Measurements from ENCODE around the gene GULP1. TPM values are rescaled to one million over a fixed set of nuclear protein-coding genes. Genes with fewer than 3 reads are reported as not detected.
A peak's percentile ranks its signal among the peaks of the same experiment; 100 is the strongest.

The GULP1 gene
- total RNA-seq, 1 experiment from 2014 or later, result 140 TPM

DNA sequence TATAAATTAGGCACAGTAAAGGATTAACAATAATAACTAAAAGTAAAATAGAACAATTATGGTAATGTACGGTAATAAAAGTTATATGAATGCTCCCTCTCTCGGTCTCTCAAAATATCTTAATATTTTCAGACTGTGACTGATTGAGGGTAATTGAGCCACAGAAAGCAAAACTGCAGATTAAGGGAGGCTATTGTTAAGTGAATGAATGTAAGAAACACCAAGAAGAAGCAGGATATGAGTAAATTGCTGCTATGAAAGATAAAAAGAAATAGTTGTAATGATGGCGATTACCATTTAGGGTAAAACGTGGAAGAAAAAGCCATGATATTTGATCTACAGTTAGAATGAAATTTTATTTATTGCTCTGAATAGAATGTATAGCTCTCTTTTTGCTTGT is 24.1 kb downstream of the GULP1 start:
- peaks cover 57 to 59% of the 10 kb centered on the region in 2 experiments for H3K4me1 Mint-ChIP-seq
- Histone ChIP-seq H3K27me3 (ENCODE audit: insufficient read depth, low read length) (no peaks in the 10 kb centered on the region), H3K14ac (ENCODE audit: insufficient read depth, low read length) (no peak overlapping the region), H2BK15ac (ENCODE audit: low read depth, low read length) (no peak overlapping the region), H3K9me3 (ENCODE audit: control insufficient read depth, low read depth, low read length) (no peaks in the 10 kb centered on the region), H2BK5ac (ENCODE audit: insufficient read length, low read length) (no peak overlapping the region), H3K27ac (ENCODE audit: insufficient read length, low read depth, low read length) (no peak overlapping the region), H3K79me2 (ENCODE audit: insufficient read depth, low read length) (peaks cover 44% of the 10 kb centered on the region; the same call in 1 of the 2 replicates), H3K79me1 (ENCODE audit: insufficient read depth, low read depth, low read length, poor library complexity, severe bottlenecking) (peaks cover 6% of the 10 kb centered on the region), H3K4me1 (ENCODE audit: insufficient read depth, low read length) (peaks cover 7% of the 10 kb centered on the region; the same call in 1 of the 2 replicates), H2BK12ac (ENCODE audit: insufficient read length, low read depth, low read length) (no peak overlapping the region), H4K5ac (ENCODE audit: insufficient read length, low read depth, low read length) (no peak overlapping the region), H4K91ac (ENCODE audit: insufficient read length, low read depth, low read length) (no peak overlapping the region), H3K4ac (ENCODE audit: low read depth, low read length) (no peak overlapping the region), H3K23ac (ENCODE audit: insufficient read length, low read depth, low read length) (no peak overlapping the region), H4K20me1 (ENCODE audit: control insufficient read depth, insufficient read depth, insufficient read length) (no peaks in the 10 kb centered on the region), H3K56ac (ENCODE audit: insufficient read length, low read depth, low read length) (no peak overlapping the region), H3K23me2 (ENCODE audit: insufficient read length, low read depth, low read length, poor library complexity, severe bottlenecking) (no peaks in the 10 kb centered on the region), H2BK20ac (ENCODE audit: low read depth, low read length, poor library complexity, severe bottlenecking) (no peak overlapping the region), H3K18ac (ENCODE audit: insufficient read length, low read depth, low read length) (no peak overlapping the region), H3K4me2 (ENCODE audit: insufficient read depth, insufficient read length, low read length) (no peak overlapping the region), H2BK120ac (ENCODE audit: low read depth, low read length, poor library complexity, severe bottlenecking) (no peak overlapping the region), H3K9ac (ENCODE audit: extremely low read depth, insufficient read length, low read length) (no peak overlapping the region), H2AFZ (ENCODE audit: low read length) (no peak overlapping the region), H4K8ac (replicated peaks; ENCODE audit: insufficient read length, low read depth, low read length) (no peak overlapping the region), H3T11ph (ENCODE audit: low read length) (no peak overlapping the region), H2AK5ac (ENCODE audit: insufficient read length, low read length) (no peak overlapping the region)
- no peaks in the 10 kb centered on the region for H3K27me3 Mint-ChIP-seq (ENCODE audit: low read depth)
- H3K4me3 Mint-ChIP-seq, result no peak overlapping the region
- 100% methylated on average over 2 of the region's 4 CpGs for WGBS (ENCODE audit: extremely low coverage, insufficient read length, low lambda C conversion rate)
- peaks cover 17 to 23% (median 23%) of the 10 kb centered on the region in 3 experiments for H3K36me3 Mint-ChIP-seq (ENCODE audit: insufficient read depth in 1 of 3, low read depth in 3 of 3)
- H3K27ac Mint-ChIP-seq, result peak overlapping the region in 2 of 3 experiments; percentile 4 to 71; a peak in 3 of 7 replicates
- no peak for DNase-seq
- H3K9me3 Mint-ChIP-seq, result peaks cover 15 to 16% of the 10 kb centered on the region in 2 experiments
- TF ChIP-seq, protein P1, sequence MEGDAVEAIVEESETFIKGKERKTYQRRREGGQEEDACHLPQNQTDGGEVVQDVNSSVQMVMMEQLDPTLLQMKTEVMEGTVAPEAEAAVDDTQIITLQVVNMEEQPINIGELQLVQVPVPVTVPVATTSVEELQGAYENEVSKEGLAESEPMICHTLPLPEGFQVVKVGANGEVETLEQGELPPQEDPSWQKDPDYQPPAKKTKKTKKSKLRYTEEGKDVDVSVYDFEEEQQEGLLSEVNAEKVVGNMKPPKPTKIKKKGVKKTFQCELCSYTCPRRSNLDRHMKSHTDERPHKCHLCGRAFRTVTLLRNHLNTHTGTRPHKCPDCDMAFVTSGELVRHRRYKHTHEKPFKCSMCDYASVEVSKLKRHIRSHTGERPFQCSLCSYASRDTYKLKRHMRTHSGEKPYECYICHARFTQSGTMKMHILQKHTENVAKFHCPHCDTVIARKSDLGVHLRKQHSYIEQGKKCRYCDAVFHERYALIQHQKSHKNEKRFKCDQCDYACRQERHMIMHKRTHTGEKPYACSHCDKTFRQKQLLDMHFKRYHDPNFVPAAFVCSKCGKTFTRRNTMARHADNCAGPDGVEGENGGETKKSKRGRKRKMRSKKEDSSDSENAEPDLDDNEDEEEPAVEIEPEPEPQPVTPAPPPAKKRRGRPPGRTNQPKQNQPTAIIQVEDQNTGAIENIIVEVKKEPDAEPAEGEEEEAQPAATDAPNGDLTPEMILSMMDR (conservative IDR thresholded peaks at IDR 0.05), result no peak
